Measurements from ENCODE around the gene FAM13C.
"Not testable (repeated sequence)": the region's sequence is repeated elsewhere in the genome, so short reads cannot be mapped to it uniquely, and the experiment has no call there.

FAM13C gene

GRCh38 chr10:59362144-59362958, at the start of gene FAM13C:
Gene FAM13C, minus strand, starts transcription at chr10:59362549. Its CDS starts 89 bp downstream, at chr10:59362460.
- no peak for DNase-seq (ENCODE audit: low read depth)

GRCh38 chr10:59405235-59405634, 42.9 kb upstream of the FAM13C start:
- no peak for DNase-seq (ENCODE audit: low read depth)

GRCh38 chr10:59400214-59400613, 37.9 kb upstream of the FAM13C start:
- DNase-seq (ENCODE audit: low read depth): no peak

- not testable (repeated sequence) for DNase-seq (ENCODE audit: low read depth)
Observed at GRCh38 chr10:59399329-59399728, 37.0 kb upstream of the FAM13C start.

GRCh38 chr10:59397961-59398360, 35.6 kb upstream of the FAM13C start:
- DNase-seq (ENCODE audit: low read depth): no peak

GRCh38 chr10:59395984-59396383, 33.6 kb upstream of the FAM13C start:
- no peak for DNase-seq (ENCODE audit: low read depth)

GRCh38 chr10:59393349-59393748, 31.0 kb upstream of the FAM13C start:
- no peak for DNase-seq (ENCODE audit: low read depth)

GRCh38 chr10:59391060-59391459, 28.7 kb upstream of the FAM13C start:
- DNase-seq (ENCODE audit: low read depth): no peak

GRCh38 chr10:59388671-59388976, 26.3 kb upstream of the FAM13C start:
- no peak for DNase-seq (ENCODE audit: low read depth)

- DNase-seq (ENCODE audit: low read depth): no peak
Observed at GRCh38 chr10:59387951-59388670, 25.8 kb upstream of the FAM13C start.

- DNase-seq (ENCODE audit: low read depth): no peak
Observed at GRCh38 chr10:59384761-59385160, 22.4 kb upstream of the FAM13C start.

- DNase-seq (ENCODE audit: low read depth): no peak
Observed at GRCh38 chr10:59383908-59384307, 21.6 kb upstream of the FAM13C start.

- DNase-seq (ENCODE audit: low read depth): no peak
Observed at GRCh38 chr10:59383436-59383835, 21.1 kb upstream of the FAM13C start.

- no peak for DNase-seq (ENCODE audit: low read depth)
Observed at GRCh38 chr10:59382831-59383295, 20.5 kb upstream of the FAM13C start.

- DNase-seq (ENCODE audit: low read depth): no peak
Observed at GRCh38 chr10:59381687-59382086, 19.3 kb upstream of the FAM13C start.

- DNase-seq (ENCODE audit: low read depth): no peak
Observed at GRCh38 chr10:59376846-59377245, 14.5 kb upstream of the FAM13C start.

- no peak for DNase-seq (ENCODE audit: low read depth)
Observed at GRCh38 chr10:59375990-59376389, 13.6 kb upstream of the FAM13C start.

- no peak for DNase-seq (ENCODE audit: low read depth)
Observed at GRCh38 chr10:59374916-59375315, 12.6 kb upstream of the FAM13C start.

GRCh38 chr10:59373071-59373470, 10.7 kb upstream of the FAM13C start:
- DNase-seq (ENCODE audit: low read depth): no peak

GRCh38 chr10:59372543-59372942, 10.2 kb upstream of the FAM13C start:
- DNase-seq (ENCODE audit: low read depth): no peak

- DNase-seq (ENCODE audit: low read depth): no peak
Observed at GRCh38 chr10:59366290-59366689, 3.9 kb upstream of the FAM13C start.

GRCh38 chr10:59363446-59363958, 1.2 kb upstream of the FAM13C start:
- no peak for DNase-seq (ENCODE audit: low read depth)

- no peak for DNase-seq (ENCODE audit: low read depth)
Observed at GRCh38 chr10:59362959-59363381, 621 bp upstream of the FAM13C start.

All from CMK (cell line).